NB4 (cell line): ENCODE results near the gene NRBP1.

ENCODE experiments used
- DNase-seq: peaks from one replicate; pipeline ENCODE4 v3.0.0; 2010; ENCODE audit warnings: low read depth
- H3K4me3 ChIP-seq: one replicate; pipeline ENCODE4 v1.5.1; 2011; ENCODE audit warnings: mild to moderate bottlenecking, low read depth, low read length, moderate library complexity
- CTCF ChIP-seq: IDR thresholded peaks from one replicate; pipeline ENCODE4 v1.5.1; 2012; ENCODE audit warnings: low read depth, low read length
- MAX ChIP-seq: IDR thresholded peaks from 2 replicates; pipeline ENCODE4 v1.6.1; 2011; ENCODE audit warnings: low read depth, low read length
- MYC ChIP-seq: IDR thresholded peaks from 2 replicates; pipeline ENCODE4 v1.6.1; 2011; ENCODE audit warnings: low read depth, low read length
- POLR2A ChIP-seq: IDR thresholded peaks from 2 replicates; pipeline ENCODE4 v1.6.1; 2011; ENCODE audit warnings: mild to moderate bottlenecking; ENCODE audit not compliant: insufficient read length; ENCODE audit errors: extremely low read depth

The NRBP1 gene

GRCh38 chr2:27445615-27446014, 17.2 kb downstream of the NRBP1 start:
- TF ChIP-seq CTCF (no peak), MYC (no peak), MAX (no peak), POLR2A (no peak)
- H3K4me3 ChIP-seq, result no peak overlapping the region
- no peak for DNase-seq

- no peak for TF ChIP-seq MAX
- TF ChIP-seq CTCF, result no peak
- TF ChIP-seq POLR2A, result no peak
- TF ChIP-seq MYC, result no peak
- no peak overlapping the region for H3K4me3 ChIP-seq
- DNase-seq, result no peak
Observed at GRCh38 chr2:27446057-27446456, 17.6 kb downstream of the NRBP1 start.

- H3K4me3 ChIP-seq, result no peak overlapping the region
- DNase-seq, result no peak
- no peak for TF ChIP-seq MAX
- TF ChIP-seq POLR2A, result no peak
Observed at GRCh38 chr2:27448381-27448780, 19.9 kb downstream of the NRBP1 start.

GRCh38 chr2:27451095-27451494, 22.7 kb downstream of the NRBP1 start:
- TF ChIP-seq MAX (no peak), POLR2A (no peak), CTCF (no peak), MYC (no peak)
- DNase-seq, result no peak
- H3K4me3 ChIP-seq, result no peak overlapping the region

- no peak for DNase-seq
- TF ChIP-seq CTCF (no peak), POLR2A (no peak), MAX (no peak), MYC (no peak)
- H3K4me3 ChIP-seq, result no peak overlapping the region
Observed at GRCh38 chr2:27453968-27454367, 25.5 kb downstream of the NRBP1 start.

GRCh38 chr2:27461118-27461517, 32.7 kb downstream of the NRBP1 start:
- TF ChIP-seq MAX, result no peak
- no peak for TF ChIP-seq POLR2A
- no peak for TF ChIP-seq MYC
- no peak for TF ChIP-seq CTCF
- DNase-seq, result no peak
- H3K4me3 ChIP-seq, result no peak overlapping the region
